DND-41 (cell line): ENCODE results near the gene ZCCHC14.

Source experiments
- EZH2 ChIP-seq: IDR thresholded peaks from 3 replicates; pipeline ENCODE4 v1.6.1; 2012; ENCODE audit warnings: borderline replicate concordance, low read depth, mild to moderate bottlenecking, moderate library complexity, low read length, inconsistent platforms; ENCODE audit not compliant: severe bottlenecking
- TF ChIP-seq, protein P1 (sequence below): IDR thresholded peaks from 2 replicates; pipeline ENCODE4 v1.5.1; 2012; ENCODE audit warnings: borderline replicate concordance, low read length, moderate library complexity, mild to moderate bottlenecking; ENCODE audit not compliant: poor library complexity, severe bottlenecking; ENCODE audit errors: extremely low read depth

GRCh38 chr16:87387942-87388817 lies 104.6 kb downstream of the ZCCHC14 start:
- TF ChIP-seq, protein P1, sequence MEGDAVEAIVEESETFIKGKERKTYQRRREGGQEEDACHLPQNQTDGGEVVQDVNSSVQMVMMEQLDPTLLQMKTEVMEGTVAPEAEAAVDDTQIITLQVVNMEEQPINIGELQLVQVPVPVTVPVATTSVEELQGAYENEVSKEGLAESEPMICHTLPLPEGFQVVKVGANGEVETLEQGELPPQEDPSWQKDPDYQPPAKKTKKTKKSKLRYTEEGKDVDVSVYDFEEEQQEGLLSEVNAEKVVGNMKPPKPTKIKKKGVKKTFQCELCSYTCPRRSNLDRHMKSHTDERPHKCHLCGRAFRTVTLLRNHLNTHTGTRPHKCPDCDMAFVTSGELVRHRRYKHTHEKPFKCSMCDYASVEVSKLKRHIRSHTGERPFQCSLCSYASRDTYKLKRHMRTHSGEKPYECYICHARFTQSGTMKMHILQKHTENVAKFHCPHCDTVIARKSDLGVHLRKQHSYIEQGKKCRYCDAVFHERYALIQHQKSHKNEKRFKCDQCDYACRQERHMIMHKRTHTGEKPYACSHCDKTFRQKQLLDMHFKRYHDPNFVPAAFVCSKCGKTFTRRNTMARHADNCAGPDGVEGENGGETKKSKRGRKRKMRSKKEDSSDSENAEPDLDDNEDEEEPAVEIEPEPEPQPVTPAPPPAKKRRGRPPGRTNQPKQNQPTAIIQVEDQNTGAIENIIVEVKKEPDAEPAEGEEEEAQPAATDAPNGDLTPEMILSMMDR = no peak
- TF ChIP-seq EZH2 = no peak
